CD14-positive monocyte (primary cell): Measurements from ENCODE around the gene DPYD. TPM values are rescaled to one million over a fixed set of nuclear protein-coding genes. Genes with fewer than 3 reads are reported as not detected.
A peak's percentile ranks its signal among the peaks of the same experiment; 100 is the strongest.

Experiments used
- DNase-seq, 3 donors: peaks; one replicate each; pipeline ENCODE4 v3.0.0-alpha.2; 2011 to 2022
- H2AFZ ChIP-seq: 2 replicates; pipeline ENCODE4 v1.6.0; 2012; ENCODE audit warnings: mild to moderate bottlenecking, low read depth, low read length, inconsistent platforms; ENCODE audit not compliant: insufficient read depth, poor library complexity, severe bottlenecking
- H3K27ac ChIP-seq, 2 donors: 1 replicate in 1 of 2; 2 replicates in 1 of 2; pipeline ENCODE4 v1.5.1; 2012 to 2013; ENCODE audit warnings: low read length in 2 of 2, control low read depth in 1 of 2, inconsistent platforms in 1 of 2, low read depth in 1 of 2, mild to moderate bottlenecking in 1 of 2
- H3K27me3 ChIP-seq, 2 donors: one replicate each; pipeline versions ENCODE4 v1.6.0 to v1.6.1; 2011 to 2013; ENCODE audit warnings: low read length in 2 of 2; ENCODE audit not compliant: control insufficient read depth in 2 of 2, insufficient read depth in 2 of 2
- H3K36me3 ChIP-seq, 2 donors: replicated peaks in 1 of 2; 1 replicate in 1 of 2; 2 replicates in 1 of 2; pipeline versions ENCODE4 v1.5.1 to v1.6.1; 2012 to 2013; ENCODE audit warnings: low read length in 2 of 2, control low read depth in 1 of 2, inconsistent platforms in 1 of 2, mild to moderate bottlenecking in 1 of 2; ENCODE audit not compliant: insufficient read depth in 2 of 2, control insufficient read depth in 1 of 2
- H3K4me1 ChIP-seq, 2 donors: 1 replicate in 1 of 2; 2 replicates in 1 of 2; pipeline versions ENCODE4 v1.5.1 to v1.6.1; 2012 to 2013; ENCODE audit warnings: low read length in 2 of 2, control low read depth in 1 of 2, inconsistent platforms in 1 of 2, mild to moderate bottlenecking in 1 of 2, moderate library complexity in 1 of 2; ENCODE audit not compliant: insufficient read depth in 2 of 2, control insufficient read depth in 1 of 2
- H3K4me2 ChIP-seq: replicated peaks from 2 replicates; pipeline ENCODE3; 2012; ENCODE audit warnings: low read length, moderate library complexity, mild to moderate bottlenecking; ENCODE audit not compliant: poor library complexity, severe bottlenecking; ENCODE audit errors: extremely low read depth
- H3K4me3 ChIP-seq, 3 experiments: fragments of 200-600 bp in 1 of 3; sonication (generic) in 1 of 3; replicated peaks in 1 of 3; 1 replicate in 2 of 3; 2 replicates in 1 of 3; pipeline ENCODE4 v1.5.1; 2011 to 2013; ENCODE audit warnings: low read length in 3 of 3, mild to moderate bottlenecking in 3 of 3, control low read depth in 2 of 3, low read depth in 2 of 3, inconsistent platforms in 1 of 3, moderate library complexity in 1 of 3
- H3K79me2 ChIP-seq: 2 replicates; pipeline ENCODE4 v1.6.0; 2012; ENCODE audit warnings: mild to moderate bottlenecking, control low read depth, inconsistent platforms, low read length, moderate library complexity; ENCODE audit not compliant: insufficient read depth
- H3K9ac ChIP-seq: 2 replicates; pipeline ENCODE4 v1.6.0; 2017; ENCODE audit warnings: low read length, mild to moderate bottlenecking; ENCODE audit not compliant: insufficient read depth, poor library complexity, severe bottlenecking
- H3K9me3 ChIP-seq, 2 donors: replicated peaks in 1 of 2; 1 replicate in 1 of 2; 2 replicates in 1 of 2; pipeline versions ENCODE4 v1.5.1 to v1.6.1; 2012 to 2013; ENCODE audit warnings: low read length in 2 of 2, control low read depth in 1 of 2; ENCODE audit not compliant: control insufficient read depth in 1 of 2, insufficient read depth in 1 of 2
- H4K20me1 ChIP-seq: 2 replicates; pipeline ENCODE4 v1.6.0; 2012; ENCODE audit warnings: mild to moderate bottlenecking, low read length, control low read depth, moderate library complexity; ENCODE audit not compliant: insufficient read depth
- H3K27ac Mint-ChIP-seq, 7 donors: one replicate each; pipeline ENCODE4 v1.8.0; 2020; ENCODE audit warnings: mild to moderate bottlenecking in 7 of 7, mixed read lengths in 7 of 7, moderate library complexity in 6 of 7, inconsistent platforms in 2 of 7
- H3K27me3 Mint-ChIP-seq, 3 donors: one replicate each; pipeline ENCODE4 v1.8.0; 2021 to 2022; ENCODE audit warnings: low read depth in 3 of 3, mild to moderate bottlenecking in 3 of 3, mixed read lengths in 3 of 3, moderate library complexity in 3 of 3, inconsistent platforms in 1 of 3
- H3K36me3 Mint-ChIP-seq, 2 donors: one replicate each; pipeline ENCODE4 v1.8.0; 2020; ENCODE audit warnings: mixed read lengths in 2 of 2, inconsistent platforms in 1 of 2, mild to moderate bottlenecking in 1 of 2
- H3K4me1 Mint-ChIP-seq: one replicate; pipeline ENCODE4 v1.8.0; 2020; ENCODE audit warnings: mild to moderate bottlenecking, mixed read lengths
- H3K4me3 Mint-ChIP-seq, 2 donors: one replicate each; pipeline ENCODE4 v1.8.0; 2020; ENCODE audit warnings: mild to moderate bottlenecking in 2 of 2, mixed read lengths in 2 of 2, moderate library complexity in 1 of 2
- H3K9me3 Mint-ChIP-seq, 7 donors: one replicate each; pipeline ENCODE4 v1.8.0; 2020 to 2022; ENCODE audit warnings: mixed read lengths in 7 of 7, mild to moderate bottlenecking in 6 of 7, moderate library complexity in 6 of 7, inconsistent platforms in 2 of 7
- CTCF ChIP-seq: fragments of 200-600 bp; IDR thresholded peaks from one replicate; pipeline ENCODE4 v1.8.0; 2022; ENCODE audit warnings: antibody characterized with exemption, mild to moderate bottlenecking
- WGBS: methylation state at CpG from one replicate; pipeline ENCODE4 v1.1.5; 2013; ENCODE audit warnings: missing lambda C conversion rate; ENCODE audit not compliant: insufficient coverage; 5-methylcytosine and 5-hydroxymethylcytosine counted together
- intact Hi-C, 2 donors: fragments of 100-400 bp; cut with micrococcal nuclease; formaldehyde crosslinking; loops; one replicate each; pipeline versions ENCODE4 v1.15.0 to v1.15.1; 2023
- polyA plus RNA-seq, 3 donors: library from polyadenylated mRNA; depleted of rRNA in 1 of 3; unstranded in 2 of 3; stranded (reverse) in 1 of 3; fragments of 300-500 nt in 2 of 3; fragments of >200 nt in 1 of 3; fragmentation: Illumina TruSeq in 2 of 3; gene quantifications; 1 replicate in 2 of 3; 2 replicates in 1 of 3; pipeline ENCODE4 v1.2.3, GENCODE V29; 2012 to 2021

The DPYD gene
- polyA plus RNA-seq, 3 donors, result 87.6 to 171 (median 144) TPM

- no peak overlapping the region for H3K4me2 ChIP-seq
- no peak overlapping the region for H2AFZ ChIP-seq
- H3K79me2 ChIP-seq, result no peaks in the 10 kb centered on the region
- Mint-ChIP-seq H3K27ac (no peak overlapping the region), H3K36me3 (peaks cover 39 to 41% of the 10 kb centered on the region in 2 donors), H3K27me3 (no peaks in the 10 kb centered on the region), H3K4me3 (no peak overlapping the region), H3K9me3 (no peaks in the 10 kb centered on the region), H3K4me1 (peaks cover 7% of the 10 kb centered on the region)
- TF ChIP-seq CTCF, result no peak
- peaks cover 28 to 43% of the 10 kb centered on the region in 2 donors for H3K36me3 ChIP-seq
- peaks cover 35% of the 10 kb centered on the region for H4K20me1 ChIP-seq
- H3K27me3 ChIP-seq, result no peaks in the 10 kb centered on the region
- H3K4me1 ChIP-seq, result no peaks in the 10 kb centered on the region
- H3K4me3 ChIP-seq, result no peak overlapping the region
- DNase-seq, result no peak
- 97% methylated on average over 3 of the region's 4 CpGs for WGBS
- no peak overlapping the region for H3K9ac ChIP-seq
- intact Hi-C loops, result no loop called here
- H3K27ac ChIP-seq, result no peak overlapping the region
- no peaks in the 10 kb centered on the region for H3K9me3 ChIP-seq
These were observed 784.9 kb downstream of the DPYD start for GRCh38 chr1:97135972-97136371.

- Histone ChIP-seq H3K27ac (no peak overlapping the region), H3K4me1 (peaks cover 5 to 11% of the 10 kb centered on the region in 2 donors), H2AFZ (no peak overlapping the region), H3K79me2 (no peaks in the 10 kb centered on the region), H3K9ac (no peak overlapping the region), H3K4me2 (no peak overlapping the region), H3K9me3 (no peaks in the 10 kb centered on the region), H3K27me3 (no peaks in the 10 kb centered on the region), H3K4me3 (no peak overlapping the region), H4K20me1 (peaks cover 24% of the 10 kb centered on the region), H3K36me3 (peaks cover 16 to 58% of the 10 kb centered on the region in 2 donors)
- intact Hi-C loops, result no loop called here
- peaks cover 0 to 2% (median 2%) of the 10 kb centered on the region in 3 donors for H3K27me3 Mint-ChIP-seq
- TF ChIP-seq CTCF, result no peak
- peaks cover 0 to 2% (median 0%) of the 10 kb centered on the region in 7 donors for H3K9me3 Mint-ChIP-seq
- 100% methylated on average over 1 of the region's 3 CpGs for WGBS
- peak overlapping the region in 1 of 7 donors; percentile 2 for H3K27ac Mint-ChIP-seq
- no peak overlapping the region for H3K4me3 Mint-ChIP-seq
- H3K36me3 Mint-ChIP-seq, result peaks cover 41 to 47% of the 10 kb centered on the region in 2 donors
- DNase-seq, result no peak
- H3K4me1 Mint-ChIP-seq, result peaks cover 4% of the 10 kb centered on the region
These were observed 792.4 kb downstream of the DPYD start for GRCh38 chr1:97128426-97128825.
